ENCODE data around the gene SAT1.

SAT1 gene

DNA sequence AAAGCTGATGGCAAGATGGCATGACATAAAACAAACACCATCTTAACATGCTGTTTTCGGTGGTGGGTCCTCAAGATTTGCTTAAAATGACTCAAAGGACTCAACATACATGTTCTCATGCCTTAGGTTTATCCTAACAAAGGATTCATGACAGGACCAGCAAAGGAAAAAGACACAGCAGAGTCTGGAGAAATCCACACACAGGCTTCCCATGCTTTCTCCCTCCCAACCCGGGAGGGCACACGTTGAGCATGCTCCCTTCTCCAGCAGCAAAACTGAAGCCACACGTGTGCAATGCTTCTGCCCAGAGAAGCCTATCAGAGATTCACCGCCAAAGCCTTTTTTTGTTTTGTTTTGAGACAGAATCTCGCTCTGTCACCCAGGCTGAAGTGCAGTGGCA is 39.9 kb downstream of the SAT1 start:
- Histone ChIP-seq H2AFZ (ENCODE audit: low read depth, low read length) (peak overlapping the region; percentile 67), H3K4me3 (ENCODE audit: low read length) (no peak overlapping the region), H3K9me3 (ENCODE audit: low read length) (no peaks in the 10 kb centered on the region), H3K27me3 (ENCODE audit: insufficient read depth, low read length) (no peaks in the 10 kb centered on the region), H3K4me1 (ENCODE audit: insufficient read depth, low read length) (no peaks in the 10 kb centered on the region), H3K36me3 (ENCODE audit: insufficient read depth, low read length) (no peaks in the 10 kb centered on the region)

DNA sequence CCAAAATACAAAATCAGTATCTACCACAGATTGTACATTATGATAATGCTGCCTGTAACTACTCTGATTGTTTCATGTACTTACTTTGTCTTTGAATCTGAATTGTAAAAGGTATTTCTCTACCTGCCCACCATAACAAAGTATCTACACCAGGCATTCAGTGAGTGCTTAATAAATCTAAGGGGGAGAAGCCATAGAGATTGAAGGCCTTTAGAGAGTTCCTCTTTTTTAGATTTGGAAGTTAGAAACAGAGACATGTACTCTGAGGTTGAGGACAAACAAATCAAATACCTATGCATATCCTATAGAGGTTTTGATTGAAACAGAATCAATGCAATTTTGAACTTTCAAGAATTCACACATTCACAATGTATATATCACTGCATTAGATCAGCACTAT is 42.7 kb downstream of the SAT1 start:
- no peak overlapping the region for H3K4me3 ChIP-seq (ENCODE audit: low read length)

DNA sequence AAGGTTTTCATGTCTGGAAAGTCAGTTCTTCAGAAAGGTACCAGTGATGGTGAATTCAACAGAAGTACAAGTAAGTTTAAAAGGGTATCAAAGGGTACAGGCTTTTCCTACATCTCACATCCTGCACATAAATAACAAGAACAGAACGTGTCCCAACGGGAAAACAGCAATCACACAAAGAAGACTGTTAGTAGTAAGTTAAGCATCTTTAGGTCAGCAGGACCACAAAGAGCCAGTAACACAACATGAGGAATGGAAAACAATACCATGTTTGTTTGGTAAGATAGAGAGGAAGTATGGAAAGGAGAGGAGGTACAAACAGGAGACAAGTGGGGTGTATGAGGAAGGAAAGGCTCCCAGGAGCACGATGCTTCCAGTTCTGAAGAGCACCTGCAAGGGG is 43.2 kb downstream of the SAT1 start:
- H2AFZ ChIP-seq (ENCODE audit: low read depth, low read length): no peak overlapping the region
- H3K9me3 ChIP-seq (ENCODE audit: low read length): no peaks in the 10 kb centered on the region
- no peaks in the 10 kb centered on the region for H3K4me1 ChIP-seq (ENCODE audit: insufficient read depth, low read length)
- no peak overlapping the region for H3K4me3 ChIP-seq (ENCODE audit: low read length)
- no peaks in the 10 kb centered on the region for H3K36me3 ChIP-seq (ENCODE audit: insufficient read depth, low read length)
- H3K27me3 ChIP-seq (ENCODE audit: insufficient read depth, low read length): no peaks in the 10 kb centered on the region

More for the DNA sequence above, 42.7 kb downstream of the SAT1 start:
- Histone ChIP-seq H3K36me3 (ENCODE audit: insufficient read depth, low read length) (no peaks in the 10 kb centered on the region), H3K9me3 (ENCODE audit: low read length) (no peaks in the 10 kb centered on the region), H2AFZ (ENCODE audit: low read depth, low read length) (no peak overlapping the region), H3K27me3 (ENCODE audit: insufficient read depth, low read length) (no peaks in the 10 kb centered on the region), H3K4me1 (ENCODE audit: insufficient read depth, low read length) (no peaks in the 10 kb centered on the region)

- no peaks in the 10 kb centered on the region for H3K9me3 ChIP-seq (ENCODE audit: low read length)
- H2AFZ ChIP-seq (ENCODE audit: low read depth, low read length): no peak overlapping the region
- no peaks in the 10 kb centered on the region for H3K4me1 ChIP-seq (ENCODE audit: insufficient read depth, low read length)
- no peaks in the 10 kb centered on the region for H3K36me3 ChIP-seq (ENCODE audit: insufficient read depth, low read length)
- H3K27me3 ChIP-seq (ENCODE audit: insufficient read depth, low read length): no peaks in the 10 kb centered on the region
- H3K4me3 ChIP-seq (ENCODE audit: low read length): no peak overlapping the region
Observed at GRCh38 chrX:23826653-23827052, 43.7 kb downstream of the SAT1 start.

DNA sequence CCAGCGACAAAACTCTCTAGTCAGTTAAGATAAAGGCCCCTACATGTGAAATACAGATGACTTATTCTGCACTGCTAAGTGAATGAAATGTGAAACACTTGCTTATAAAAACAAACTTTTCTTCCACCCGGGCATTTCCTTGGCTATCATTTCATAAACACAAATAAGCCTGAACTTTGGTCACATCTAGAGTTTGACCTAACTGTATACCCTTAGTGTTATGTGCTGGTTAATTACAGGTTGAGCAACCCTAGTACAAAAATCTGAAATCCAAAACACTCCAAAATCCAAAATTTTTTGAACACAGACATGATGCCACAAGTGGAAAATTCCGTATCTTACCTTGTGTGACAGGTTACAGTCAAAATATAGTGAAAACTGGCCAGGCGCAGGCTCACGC is 45.9 kb downstream of the SAT1 start:
- Histone ChIP-seq H3K4me3 (ENCODE audit: low read length) (no peak overlapping the region), H3K27me3 (ENCODE audit: insufficient read depth, low read length) (no peaks in the 10 kb centered on the region), H2AFZ (ENCODE audit: low read depth, low read length) (no peak overlapping the region), H3K4me1 (ENCODE audit: insufficient read depth, low read length) (peaks cover 9% of the 10 kb centered on the region), H3K9me3 (ENCODE audit: low read length) (no peaks in the 10 kb centered on the region), H3K36me3 (ENCODE audit: insufficient read depth, low read length) (no peaks in the 10 kb centered on the region)

- peaks cover 9% of the 10 kb centered on the region for H3K4me1 ChIP-seq (ENCODE audit: insufficient read depth, low read length)
- H3K9me3 ChIP-seq (ENCODE audit: low read length): no peaks in the 10 kb centered on the region
- H3K36me3 ChIP-seq (ENCODE audit: insufficient read depth, low read length): no peaks in the 10 kb centered on the region
- no peak overlapping the region for H3K4me3 ChIP-seq (ENCODE audit: low read length)
- no peak overlapping the region for H2AFZ ChIP-seq (ENCODE audit: low read depth, low read length)
- H3K27me3 ChIP-seq (ENCODE audit: insufficient read depth, low read length): no peaks in the 10 kb centered on the region
Observed at GRCh38 chrX:23832721-23833120, 49.7 kb downstream of the SAT1 start.
